ENCODE measurements around the gene SETD6. TPM values are rescaled to one million over a fixed set of nuclear protein-coding genes. Genes with fewer than 3 reads are reported as not detected.

The SETD6 gene
- total RNA-seq, 1 experiment from 2014 or later: 0.26 TPM

DNA sequence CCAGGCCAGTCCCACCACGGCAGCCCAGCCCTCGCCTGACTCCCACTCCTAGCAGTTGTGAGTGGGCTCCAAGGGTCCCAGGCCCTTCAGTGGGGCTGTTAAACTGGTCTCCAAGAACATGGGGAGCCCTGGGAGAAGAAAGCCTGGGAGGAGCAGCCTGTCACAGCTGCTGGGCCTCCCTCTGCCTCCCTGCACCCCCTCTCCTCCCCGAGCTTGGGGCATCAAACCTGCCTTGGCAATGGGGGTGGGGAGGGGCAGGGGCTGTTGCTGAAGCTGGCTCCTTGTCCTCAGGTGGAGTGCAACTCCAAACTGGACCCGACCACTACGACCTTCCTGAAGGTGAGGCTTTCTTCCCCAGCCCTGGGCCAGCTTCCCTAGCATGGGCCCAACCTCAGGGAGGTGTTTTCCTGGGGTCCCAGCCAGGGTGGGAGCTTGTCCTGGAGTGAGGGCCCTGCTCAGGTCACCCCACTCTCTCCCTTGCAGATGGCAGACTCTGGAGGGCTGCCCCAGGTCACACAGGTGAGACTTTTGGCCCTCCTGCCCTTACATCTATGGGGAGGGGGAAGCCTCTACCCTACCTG is 6.6 kb upstream of the SETD6 start:
- DNase-seq: no peak
- Histone ChIP-seq H3K27ac (no peak overlapping the region), H3K4me3 (no peak overlapping the region), H3K9me3 (replicated peaks) (no peaks in the 10 kb centered on the region), H3K27me3 (no peaks in the 10 kb centered on the region), H3K36me3 (peaks cover 5% of the 10 kb centered on the region; the same call in 1 of the 2 replicates), H3K4me1 (no peaks in the 10 kb centered on the region; the same call in 1 of the 2 replicates)

DNA sequence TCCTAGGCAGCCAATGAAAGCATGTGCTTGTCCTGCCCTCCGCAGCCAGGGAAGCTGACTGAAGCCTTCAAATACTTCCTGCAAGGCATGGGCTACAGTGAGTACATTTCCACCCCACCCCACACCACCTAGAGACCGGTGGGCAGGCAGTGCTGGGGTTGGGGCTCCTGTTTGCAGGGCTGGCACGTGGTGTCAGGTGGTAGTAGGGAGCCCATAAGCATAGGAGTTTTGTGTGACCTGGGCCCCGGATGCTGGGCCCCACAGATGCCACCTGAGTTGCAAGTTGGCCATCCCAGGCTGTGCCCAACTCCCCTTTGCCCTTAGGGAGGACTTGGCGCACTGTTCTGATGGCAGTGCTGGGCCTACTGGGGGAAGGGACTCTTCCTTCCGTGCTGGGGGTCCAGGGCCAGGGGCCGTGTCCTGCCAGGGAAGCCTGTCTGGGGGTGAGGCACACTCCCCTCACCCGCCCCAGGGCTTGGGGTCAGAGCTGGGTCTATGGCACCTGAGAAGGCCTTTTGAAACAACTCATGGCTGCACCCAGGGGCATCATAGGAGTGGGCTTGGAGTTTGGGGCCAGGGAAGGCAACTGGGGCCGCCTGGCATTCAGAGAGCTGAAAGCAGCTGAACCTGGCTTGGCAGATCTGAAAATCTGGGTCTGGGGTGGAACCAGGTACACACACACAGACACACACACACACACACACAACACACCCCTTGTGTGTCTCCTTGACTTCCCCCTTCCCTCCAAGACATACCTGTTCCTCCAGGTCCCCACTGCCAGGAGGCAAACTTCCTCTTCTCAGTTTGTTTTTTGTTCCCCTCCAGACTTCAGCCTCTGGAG is 5.8 kb upstream of the SETD6 start:
- H3K36me3 ChIP-seq: peaks cover 5% of the 10 kb centered on the region; the same call in 1 of the 2 replicates
- H3K4me1 ChIP-seq: no peaks in the 10 kb centered on the region; the same call in 1 of the 2 replicates
- no peak overlapping the region for H3K4me3 ChIP-seq
- H3K9me3 ChIP-seq (replicated peaks): no peaks in the 10 kb centered on the region
- H3K27ac ChIP-seq: no peak overlapping the region
- DNase-seq: no peak
- H3K27me3 ChIP-seq: no peaks in the 10 kb centered on the region

DNA sequence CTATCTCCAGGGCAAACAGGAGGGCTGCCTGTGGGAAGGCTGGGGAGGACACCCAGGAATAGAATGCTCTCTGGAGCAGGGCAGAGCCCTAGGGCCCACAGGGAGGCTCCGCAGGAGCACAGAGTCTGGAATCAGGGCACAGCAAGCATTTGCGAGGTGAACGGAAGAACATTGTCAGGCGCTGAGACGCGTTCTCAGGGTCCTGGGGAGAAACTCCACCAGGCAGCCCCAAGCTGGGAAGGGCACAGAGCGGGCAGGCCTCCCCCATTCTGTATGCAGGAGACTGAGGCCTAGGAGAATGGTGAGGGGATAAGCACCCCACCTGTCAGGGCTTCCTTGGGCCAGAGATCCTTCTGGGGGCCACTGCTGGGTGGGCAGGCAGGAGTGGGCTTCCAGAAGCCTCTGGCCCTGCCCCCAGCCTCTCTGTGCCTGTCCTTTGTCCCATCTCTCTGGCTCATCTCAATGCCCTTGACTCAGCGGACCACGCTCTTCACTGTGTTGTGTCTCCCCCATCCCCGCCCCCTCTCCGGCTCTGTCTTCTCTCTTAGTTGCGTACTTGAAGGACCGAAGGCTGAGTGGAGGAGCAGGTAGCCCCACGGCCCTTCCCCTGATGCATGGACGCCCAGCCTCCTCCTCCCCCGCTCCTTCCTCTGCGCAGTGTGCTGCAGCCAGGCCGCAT is 5.1 kb upstream of the SETD6 start:
- DNase-seq: peak in 1 of 2 experiments; percentile 19
- Histone ChIP-seq H3K9me3 (replicated peaks) (no peaks in the 10 kb centered on the region), H3K27ac (no peak overlapping the region), H3K36me3 (peaks cover 10% of the 10 kb centered on the region), H3K27me3 (no peaks in the 10 kb centered on the region), H3K4me1 (no peaks in the 10 kb centered on the region; the same call in 1 of the 2 replicates), H3K4me3 (no peak overlapping the region)

DNA sequence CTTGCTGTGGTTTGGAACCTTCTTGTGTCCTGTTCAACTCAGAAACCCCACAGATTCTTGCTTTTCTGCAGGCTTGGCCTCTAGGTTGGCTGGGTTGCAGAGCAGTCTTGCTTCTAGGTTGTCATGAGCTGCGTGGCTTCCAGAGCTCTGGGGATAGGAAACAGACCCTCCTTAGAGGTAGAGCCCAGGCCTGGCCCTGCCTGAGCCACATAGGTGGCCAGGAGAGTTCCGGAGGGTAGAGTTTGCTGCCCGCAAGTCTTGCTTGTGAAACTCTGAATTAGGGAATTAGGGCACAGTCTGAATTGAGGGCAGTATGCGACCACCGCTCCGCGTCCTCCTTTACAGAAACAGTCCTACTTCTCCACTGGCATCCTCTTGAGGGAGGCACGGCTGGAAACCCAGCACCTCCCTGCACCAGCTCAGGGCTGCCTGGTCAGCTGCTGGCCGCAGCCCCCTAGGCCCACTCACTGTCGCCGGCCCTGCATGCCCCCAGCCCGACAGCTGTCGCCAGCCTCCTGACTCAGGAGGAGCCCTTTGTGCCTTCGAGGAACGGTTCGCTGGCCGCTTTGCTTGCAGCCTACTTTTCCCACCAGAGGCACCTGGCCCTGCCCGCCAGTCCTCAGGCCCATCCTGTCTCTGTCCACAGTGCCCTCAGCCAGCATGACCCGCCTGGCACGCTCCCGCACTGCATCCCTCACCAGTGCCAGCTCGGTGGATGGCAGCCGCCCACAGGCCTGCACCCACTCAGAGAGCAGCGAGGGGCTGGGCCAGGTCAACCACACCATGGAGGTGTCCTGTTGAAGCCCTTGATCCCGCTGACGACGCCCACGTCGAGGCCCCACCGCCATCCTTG is 4.3 kb upstream of the SETD6 start:
- Histone ChIP-seq H3K36me3 (peaks cover 13% of the 10 kb centered on the region), H3K27ac (no peak overlapping the region), H3K4me3 (no peak overlapping the region), H3K4me1 (no peaks in the 10 kb centered on the region; the same call in 1 of the 2 replicates), H3K27me3 (no peaks in the 10 kb centered on the region), H3K9me3 (replicated peaks) (no peaks in the 10 kb centered on the region)
- no peak for DNase-seq

DNA sequence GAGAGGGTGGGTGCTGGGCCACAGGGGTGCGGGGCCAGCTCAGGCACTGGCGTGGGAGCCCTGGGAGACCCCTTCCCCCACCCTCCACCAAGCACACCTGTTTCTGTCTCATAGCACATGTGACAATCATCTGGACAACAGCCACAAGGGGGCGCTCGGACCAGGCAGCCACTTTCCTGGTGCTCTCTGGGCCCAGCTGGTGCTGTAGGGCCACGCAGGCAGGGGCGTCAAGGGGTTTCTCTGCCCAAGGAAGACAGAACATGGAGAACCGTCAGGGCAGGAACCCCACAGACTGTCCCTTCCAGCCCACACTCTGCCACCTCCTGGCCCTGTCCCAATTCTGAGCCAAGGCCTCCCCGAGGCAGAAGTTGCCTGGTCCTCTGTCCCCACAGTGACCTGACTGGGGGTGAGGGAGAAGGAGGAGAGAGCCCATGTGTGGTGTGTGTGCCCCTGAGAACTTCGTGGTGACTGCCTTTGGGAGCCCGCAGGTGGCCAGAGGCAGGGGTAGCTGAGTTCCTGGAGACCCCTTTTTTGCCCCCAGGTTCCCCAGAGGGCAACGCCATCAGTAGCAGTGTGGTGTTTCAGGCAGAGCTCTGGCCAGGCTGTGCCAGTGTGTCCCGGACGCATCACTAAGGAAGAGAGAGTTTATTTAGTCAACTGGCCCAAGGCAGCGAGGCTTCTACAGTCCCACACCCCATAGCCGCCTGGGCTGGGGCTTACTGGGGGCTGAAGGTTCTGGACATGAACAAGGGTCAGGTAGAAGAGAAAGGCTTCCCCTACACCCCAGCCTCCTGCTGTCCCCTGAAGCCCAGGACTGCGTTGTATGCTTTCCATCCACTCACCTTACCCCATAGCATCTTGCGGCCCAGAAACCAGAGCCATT is 3.1 kb upstream of the SETD6 start:
- peaks cover 24% of the 10 kb centered on the region for H3K36me3 ChIP-seq

DNA sequence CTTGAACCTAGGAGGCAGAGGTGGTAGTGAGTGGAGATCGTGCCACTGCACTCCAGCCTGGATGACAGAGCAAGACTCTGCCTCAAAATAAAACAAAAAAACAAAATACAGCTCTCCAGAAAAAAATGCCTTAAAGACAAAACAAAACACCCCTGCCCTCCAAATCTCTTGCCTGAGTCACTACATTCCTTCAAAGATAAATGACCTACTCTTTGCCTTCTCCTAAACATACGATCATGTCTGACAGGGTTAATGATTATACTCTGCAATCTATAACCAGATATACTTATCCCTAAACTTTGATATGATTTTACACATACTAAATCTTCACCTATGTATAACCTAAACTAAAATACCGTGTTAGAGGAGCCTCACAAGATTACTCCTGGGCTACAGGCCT is 1.4 kb upstream of the SETD6 start:
- H3K4me1 ChIP-seq: no peaks in the 10 kb centered on the region; the same call in 1 of the 2 replicates
- no peak for DNase-seq
- no peaks in the 10 kb centered on the region for H3K9me3 ChIP-seq (replicated peaks)
- no peak overlapping the region for H3K4me3 ChIP-seq
- no peaks in the 10 kb centered on the region for H3K27me3 ChIP-seq
- H3K27ac ChIP-seq: no peak overlapping the region
- peaks cover 41% of the 10 kb centered on the region for H3K36me3 ChIP-seq

More for the DNA sequence above, 3.1 kb upstream of the SETD6 start:
- Histone ChIP-seq H3K4me3 (no peak overlapping the region), H3K27me3 (no peaks in the 10 kb centered on the region), H3K27ac (no peak overlapping the region), H3K4me1 (no peaks in the 10 kb centered on the region; the same call in 1 of the 2 replicates), H3K9me3 (replicated peaks) (no peaks in the 10 kb centered on the region)
- DNase-seq: peak; percentile 81 to 87

DNA sequence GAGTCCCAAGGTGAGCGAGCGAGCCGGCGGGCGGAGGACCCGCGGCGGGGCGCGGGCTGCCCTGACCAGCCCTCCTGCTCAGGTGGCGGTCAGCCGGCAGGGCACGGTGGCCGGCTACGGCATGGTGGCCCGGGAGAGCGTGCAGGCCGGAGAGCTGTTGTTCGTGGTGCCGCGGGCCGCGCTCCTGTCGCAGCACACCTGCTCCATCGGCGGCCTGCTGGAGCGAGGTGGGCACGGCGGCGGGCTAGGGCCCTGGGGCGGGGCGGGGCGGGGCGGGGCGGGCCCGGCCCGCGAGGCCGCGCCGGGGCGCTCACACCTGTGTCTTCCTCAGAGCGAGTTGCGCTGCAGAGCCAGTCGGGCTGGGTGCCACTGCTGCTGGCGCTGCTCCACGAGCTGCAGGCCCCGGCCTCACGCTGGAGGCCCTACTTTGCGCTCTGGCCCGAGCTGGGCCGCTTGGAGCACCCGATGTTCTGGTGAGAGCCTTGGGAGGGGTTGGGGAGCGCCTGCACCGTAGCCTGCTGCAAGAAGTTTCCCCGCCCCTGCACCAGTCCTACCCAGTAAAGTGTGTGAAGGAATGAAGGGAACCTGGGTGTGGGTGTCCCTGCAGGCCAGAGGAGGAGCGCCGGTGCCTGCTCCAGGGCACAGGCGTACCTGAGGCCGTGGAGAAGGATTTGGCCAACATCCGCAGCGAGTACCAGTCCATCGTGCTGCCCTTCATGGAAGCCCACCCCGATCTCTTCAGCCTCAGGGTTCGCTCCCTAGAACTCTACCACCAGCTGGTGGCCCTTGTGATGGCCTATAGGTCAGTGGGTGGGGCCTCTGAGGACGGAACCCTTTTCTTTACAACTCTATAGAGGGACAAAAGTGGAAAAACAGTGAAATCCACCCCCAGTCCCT is 802 bp downstream of the SETD6 start:
- no peak for DNase-seq
- H3K27me3 ChIP-seq: no peaks in the 10 kb centered on the region
- no peaks in the 10 kb centered on the region for H3K9me3 ChIP-seq (replicated peaks)
- no peak overlapping the region for H3K27ac ChIP-seq
- no peaks in the 10 kb centered on the region; the same call in 1 of the 2 replicates for H3K4me1 ChIP-seq
- peaks cover 63% of the 10 kb centered on the region for H3K36me3 ChIP-seq
- no peak overlapping the region for H3K4me3 ChIP-seq

DNA sequence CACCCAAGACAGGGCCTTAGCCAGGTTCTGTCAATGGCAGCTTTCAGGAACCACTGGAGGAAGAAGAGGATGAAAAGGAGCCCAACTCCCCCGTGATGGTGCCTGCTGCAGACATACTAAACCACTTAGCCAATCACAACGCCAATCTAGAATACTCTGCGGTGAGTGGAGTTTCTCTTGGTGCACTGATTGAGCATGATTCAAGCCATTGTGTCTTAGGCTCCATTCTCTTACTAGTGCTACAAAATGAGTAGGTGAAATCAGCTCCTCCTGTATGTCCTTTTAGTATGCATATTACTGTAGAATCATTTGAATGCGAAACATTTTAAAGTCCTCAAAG is 1.4 kb downstream of the SETD6 start:
- no peak for DNase-seq
- H3K4me1 ChIP-seq: no peaks in the 10 kb centered on the region; the same call in 1 of the 2 replicates
- H3K9me3 ChIP-seq (replicated peaks): no peaks in the 10 kb centered on the region
- H3K36me3 ChIP-seq: peaks cover 70% of the 10 kb centered on the region
- no peak overlapping the region for H3K4me3 ChIP-seq
- no peak overlapping the region for H3K27ac ChIP-seq
- no peaks in the 10 kb centered on the region for H3K27me3 ChIP-seq

DNA sequence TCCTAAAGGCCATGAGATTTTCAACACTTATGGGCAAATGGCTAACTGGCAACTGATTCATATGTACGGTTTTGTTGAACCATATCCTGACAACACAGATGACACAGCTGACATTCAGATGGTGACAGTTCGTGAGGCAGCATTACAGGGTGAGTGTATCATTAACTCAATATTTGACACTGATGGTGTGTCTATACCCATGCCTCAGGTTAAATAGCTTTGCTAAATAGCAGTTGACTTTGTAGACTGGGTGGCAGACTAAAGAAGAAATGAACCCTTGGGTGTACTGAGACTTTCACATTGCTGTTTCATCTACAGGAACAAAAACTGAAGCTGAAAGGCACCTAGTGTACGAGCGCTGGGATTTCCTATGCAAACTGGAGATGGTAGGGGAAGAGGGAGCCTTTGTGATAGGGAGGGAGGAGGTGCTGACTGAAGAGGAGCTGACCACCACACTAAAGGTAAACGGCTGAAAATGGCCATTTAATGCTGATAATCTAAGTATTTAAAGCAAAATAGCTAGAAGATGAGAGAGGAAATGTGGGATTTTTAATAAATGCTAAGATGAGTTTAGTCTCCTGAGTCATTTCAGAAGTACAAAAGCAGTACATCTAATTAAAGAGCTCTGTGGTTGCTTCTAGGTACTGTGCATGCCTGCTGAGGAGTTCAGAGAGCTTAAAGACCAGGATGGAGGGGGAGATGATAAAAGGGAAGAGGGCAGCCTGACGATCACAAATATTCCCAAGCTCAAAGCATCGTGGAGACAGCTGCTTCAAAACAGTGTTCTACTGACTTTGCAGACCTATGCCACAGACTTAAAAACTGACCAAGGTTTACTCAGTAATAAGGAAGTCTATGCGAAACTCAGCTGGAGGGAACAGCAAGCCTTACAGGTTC is 3.0 kb downstream of the SETD6 start:
- Histone ChIP-seq H3K27me3 (no peaks in the 10 kb centered on the region), H3K9me3 (replicated peaks) (no peaks in the 10 kb centered on the region), H3K36me3 (peaks cover 79% of the 10 kb centered on the region), H3K4me1 (no peaks in the 10 kb centered on the region), H3K4me3 (no peak overlapping the region), H3K27ac (no peak overlapping the region)
- no peak for DNase-seq

DNA sequence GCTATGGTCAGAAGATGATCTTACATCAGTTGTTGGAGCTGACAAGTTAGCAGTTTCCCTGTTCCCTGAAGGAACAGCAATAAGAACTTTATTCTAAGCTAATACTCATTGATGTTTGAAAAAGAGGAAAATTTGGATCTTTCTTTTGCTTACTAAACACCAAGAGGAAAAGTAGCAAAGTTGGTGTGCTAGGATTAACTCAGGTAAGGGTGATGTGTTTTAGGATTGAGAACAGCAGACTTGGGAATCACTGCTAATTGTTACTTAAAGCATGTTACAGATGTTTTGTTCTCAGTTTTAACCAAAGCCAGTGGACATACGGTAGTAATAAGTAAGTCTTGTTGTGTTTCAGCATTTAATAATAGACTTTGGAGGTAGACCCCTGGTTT is 3.7 kb downstream of the SETD6 start:
- Histone ChIP-seq H3K27ac (no peak overlapping the region), H3K36me3 (peaks cover 86% of the 10 kb centered on the region)

DNA sequence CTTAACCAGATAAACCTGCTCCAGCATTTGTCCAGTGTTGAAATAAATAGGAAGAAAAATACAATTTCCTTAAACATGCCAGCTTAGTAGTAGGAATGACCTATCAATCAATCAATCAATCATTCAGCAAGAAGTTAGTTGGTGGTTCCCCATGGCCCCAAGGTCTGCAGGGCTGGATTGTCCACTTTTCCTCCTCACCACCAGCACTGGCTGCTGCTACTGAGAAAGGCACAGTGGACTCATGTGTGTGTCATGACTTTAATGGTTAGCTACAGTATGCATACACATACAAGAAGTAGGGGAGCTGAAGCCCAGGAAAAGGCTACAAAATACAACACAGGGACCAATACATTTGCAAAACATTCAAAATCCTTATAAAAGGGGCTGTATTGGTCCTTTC is 4.4 kb downstream of the SETD6 start:
- no peaks in the 10 kb centered on the region for H3K27me3 ChIP-seq
- no peak overlapping the region for H3K4me3 ChIP-seq
- no peak overlapping the region for H3K27ac ChIP-seq
- no peak for DNase-seq
- peaks cover 92% of the 10 kb centered on the region for H3K36me3 ChIP-seq
- H3K9me3 ChIP-seq (replicated peaks): no peaks in the 10 kb centered on the region
- H3K4me1 ChIP-seq: no peaks in the 10 kb centered on the region

More for the DNA sequence above, 3.7 kb downstream of the SETD6 start:
- DNase-seq: no peak
- Histone ChIP-seq H3K9me3 (replicated peaks) (no peaks in the 10 kb centered on the region), H3K4me3 (no peak overlapping the region), H3K4me1 (no peaks in the 10 kb centered on the region), H3K27me3 (no peaks in the 10 kb centered on the region)

DNA sequence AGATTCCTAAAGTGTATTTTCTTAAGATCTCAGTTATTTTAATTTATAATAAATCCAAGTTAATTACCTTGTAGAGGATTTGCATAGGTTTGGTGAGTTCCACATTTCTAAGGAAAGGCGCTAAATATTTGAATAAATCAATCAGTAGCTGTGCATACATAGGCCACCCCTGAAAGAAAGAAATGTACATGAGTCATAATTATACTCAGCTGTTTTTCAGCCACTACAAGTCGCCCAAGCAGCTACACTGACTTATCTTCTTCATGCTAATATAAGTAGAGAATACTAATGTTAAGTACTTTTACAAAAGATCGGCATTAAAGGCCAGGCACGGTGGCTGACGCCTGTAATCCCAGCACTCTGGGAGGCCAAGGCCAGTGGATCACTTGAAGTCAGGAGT is 14.9 kb downstream of the SETD6 start:
- Histone ChIP-seq H3K27ac (no peak overlapping the region), H3K27me3 (no peaks in the 10 kb centered on the region), H3K36me3 (peaks cover 95% of the 10 kb centered on the region), H3K4me1 (no peaks in the 10 kb centered on the region), H3K4me3 (no peak overlapping the region), H3K9me3 (replicated peaks) (no peaks in the 10 kb centered on the region)
- no peak for DNase-seq

Data from SJCRH30 (cell line).